ENCODE data around the gene CIB2.

CIB2 gene

GRCh38 chr15:78070049-78070700 is 61.1 kb downstream of the CIB2 start:
- Histone ChIP-seq H3K27ac (ENCODE audit: low read depth, low read length) (no peak overlapping the region), H3K79me2 (ENCODE audit: control insufficient read depth, low read length) (peaks cover 80% of the 10 kb centered on the region), H3F3A (ENCODE audit: control insufficient read depth, insufficient read depth) (peaks cover 4% of the 10 kb centered on the region; the same call in 1 of the 2 replicates), H3K4me1 (ENCODE audit: control insufficient read depth, low read length) (peaks cover 51% of the 10 kb centered on the region), H4K20me1 (ENCODE audit: control insufficient read depth, insufficient read depth, low read depth, low read length) (0 out of 2 replicates have a peak, but pooled peaks cover 5% of the 10 kb centered on the region), H3K27me3 (ENCODE audit: control insufficient read depth, low read length) (no peaks in the 10 kb centered on the region), H3K4me3 (ENCODE audit: low read length) (no peak overlapping the region), H3K9me3 (ENCODE audit: control insufficient read depth, insufficient read depth, low read length) (no peaks in the 10 kb centered on the region), H3K36me3 (ENCODE audit: control insufficient read depth, low read length) (peaks cover 5% of the 10 kb centered on the region; the same call in 1 of the 2 replicates), H3K4me2 (ENCODE audit: low read length) (peak overlapping the region; percentile 14; the same call in 1 of the 2 replicates), H3K9me2 (replicated peaks; ENCODE audit: control insufficient read depth, low read length) (no peaks in the 10 kb centered on the region)
- TF ChIP-seq EZH2phosphoT487 (IDR thresholded peaks at IDR 0.05; ENCODE audit: borderline replicate concordance, low read length) = no peak
- TF ChIP-seq, protein P1, sequence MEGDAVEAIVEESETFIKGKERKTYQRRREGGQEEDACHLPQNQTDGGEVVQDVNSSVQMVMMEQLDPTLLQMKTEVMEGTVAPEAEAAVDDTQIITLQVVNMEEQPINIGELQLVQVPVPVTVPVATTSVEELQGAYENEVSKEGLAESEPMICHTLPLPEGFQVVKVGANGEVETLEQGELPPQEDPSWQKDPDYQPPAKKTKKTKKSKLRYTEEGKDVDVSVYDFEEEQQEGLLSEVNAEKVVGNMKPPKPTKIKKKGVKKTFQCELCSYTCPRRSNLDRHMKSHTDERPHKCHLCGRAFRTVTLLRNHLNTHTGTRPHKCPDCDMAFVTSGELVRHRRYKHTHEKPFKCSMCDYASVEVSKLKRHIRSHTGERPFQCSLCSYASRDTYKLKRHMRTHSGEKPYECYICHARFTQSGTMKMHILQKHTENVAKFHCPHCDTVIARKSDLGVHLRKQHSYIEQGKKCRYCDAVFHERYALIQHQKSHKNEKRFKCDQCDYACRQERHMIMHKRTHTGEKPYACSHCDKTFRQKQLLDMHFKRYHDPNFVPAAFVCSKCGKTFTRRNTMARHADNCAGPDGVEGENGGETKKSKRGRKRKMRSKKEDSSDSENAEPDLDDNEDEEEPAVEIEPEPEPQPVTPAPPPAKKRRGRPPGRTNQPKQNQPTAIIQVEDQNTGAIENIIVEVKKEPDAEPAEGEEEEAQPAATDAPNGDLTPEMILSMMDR (IDR thresholded peaks at IDR 0.05; ENCODE audit: low read depth, low read length, poor library complexity, severe bottlenecking) = no peak

- Histone ChIP-seq H3K27ac (ENCODE audit: low read depth, low read length) (no peak overlapping the region), H3K9me3 (ENCODE audit: control insufficient read depth, insufficient read depth, low read length) (no peaks in the 10 kb centered on the region), H3K4me1 (ENCODE audit: control insufficient read depth, low read length) (peaks cover 51% of the 10 kb centered on the region), H3K36me3 (ENCODE audit: control insufficient read depth, low read length) (peaks cover 5% of the 10 kb centered on the region; the same call in 1 of the 2 replicates), H3K4me2 (ENCODE audit: low read length) (peak overlapping the region; percentile 14; the same call in 1 of the 2 replicates), H4K20me1 (ENCODE audit: control insufficient read depth, insufficient read depth, low read depth, low read length) (0 out of 2 replicates have a peak, but pooled peaks cover 5% of the 10 kb centered on the region), H3F3A (ENCODE audit: control insufficient read depth, insufficient read depth) (peaks cover 4% of the 10 kb centered on the region; the same call in 1 of the 2 replicates), H3K4me3 (ENCODE audit: low read length) (no peak overlapping the region), H3K9me2 (replicated peaks; ENCODE audit: control insufficient read depth, low read length) (no peaks in the 10 kb centered on the region), H3K79me2 (ENCODE audit: control insufficient read depth, low read length) (peaks cover 80% of the 10 kb centered on the region), H3K27me3 (ENCODE audit: control insufficient read depth, low read length) (no peaks in the 10 kb centered on the region)
- no peak for TF ChIP-seq EZH2phosphoT487 (IDR thresholded peaks at IDR 0.05; ENCODE audit: borderline replicate concordance, low read length)
- TF ChIP-seq, protein P1 (IDR thresholded peaks at IDR 0.05; ENCODE audit: low read depth, low read length, poor library complexity, severe bottlenecking) = no peak
Measured at GRCh38 chr15:78069462-78070029, 61.7 kb downstream of the CIB2 start.

- Histone ChIP-seq H3K4me2 (ENCODE audit: low read length) (no peak overlapping the region), H3F3A (ENCODE audit: control insufficient read depth, insufficient read depth) (peaks cover 4% of the 10 kb centered on the region; the same call in 1 of the 2 replicates), H3K9me3 (ENCODE audit: control insufficient read depth, insufficient read depth, low read length) (no peaks in the 10 kb centered on the region), H3K4me3 (ENCODE audit: low read length) (no peak overlapping the region), H3K4me1 (ENCODE audit: control insufficient read depth, low read length) (peaks cover 51% of the 10 kb centered on the region), H4K20me1 (ENCODE audit: control insufficient read depth, insufficient read depth, low read depth, low read length) (0 out of 2 replicates have a peak, but pooled peaks cover 5% of the 10 kb centered on the region), H3K27ac (ENCODE audit: low read depth, low read length) (no peak overlapping the region), H3K36me3 (ENCODE audit: control insufficient read depth, low read length) (peaks cover 5% of the 10 kb centered on the region; the same call in 1 of the 2 replicates), H3K79me2 (ENCODE audit: control insufficient read depth, low read length) (peaks cover 82% of the 10 kb centered on the region), H3K27me3 (ENCODE audit: control insufficient read depth, low read length) (no peaks in the 10 kb centered on the region), H3K9me2 (replicated peaks; ENCODE audit: control insufficient read depth, low read length) (no peaks in the 10 kb centered on the region)
- TF ChIP-seq, protein P1 (IDR thresholded peaks at IDR 0.05; ENCODE audit: low read depth, low read length, poor library complexity, severe bottlenecking) = no peak
- TF ChIP-seq EZH2phosphoT487 (IDR thresholded peaks at IDR 0.05; ENCODE audit: borderline replicate concordance, low read length) = no peak
Measured at GRCh38 chr15:78069052-78069414, 62.2 kb downstream of the CIB2 start.

Data from DOHH2 (cell line).